KMS-11 (cell line): ENCODE data around the gene FANCI.

Source experiments
- H2AFZ ChIP-seq: fragments of 200-600 bp; sonication (generic); 2 replicates; pipeline ENCODE4 v1.6.1; 2016; ENCODE audit warnings: antibody characterized with exemption, mixed run types, low read depth
- H3K27ac ChIP-seq: fragments of 200-600 bp; sonication (generic); 2 replicates; pipeline ENCODE4 v1.6.1; 2016; ENCODE audit warnings: mild to moderate bottlenecking, mixed run types
- H3K27me3 ChIP-seq: fragments of 200-600 bp; sonication (generic); 2 replicates; pipeline ENCODE4 v1.6.1; 2017; ENCODE audit warnings: mild to moderate bottlenecking, low read depth, mixed run types, moderate library complexity; ENCODE audit not compliant: insufficient read depth
- H3K36me3 ChIP-seq: fragments of 200-600 bp; sonication (generic); 2 replicates; pipeline ENCODE4 v1.6.1; 2017; ENCODE audit warnings: mild to moderate bottlenecking, mixed run types; ENCODE audit not compliant: insufficient read depth
- H3K4me1 ChIP-seq: fragments of 200-600 bp; sonication (generic); 2 replicates; pipeline ENCODE4 v1.6.1; 2016; ENCODE audit warnings: mild to moderate bottlenecking, low read depth, mixed run types; ENCODE audit not compliant: poor library complexity, severe bottlenecking
- H3K4me2 ChIP-seq: fragments of 200-600 bp; sonication (generic); 2 replicates; pipeline ENCODE4 v1.7.0; 2016; ENCODE audit warnings: mild to moderate bottlenecking, mixed run types
- H3K4me3 ChIP-seq: fragments of 200-600 bp; sonication (generic); IDR thresholded peaks from 2 replicates; pipeline ENCODE4 v1.6.1; 2017; ENCODE audit warnings: low read depth, low read length, mixed read lengths; ENCODE audit not compliant: insufficient read depth
- H3K79me2 ChIP-seq: fragments of 200-600 bp; sonication (generic); 2 replicates; pipeline ENCODE4 v1.6.1; 2016; ENCODE audit warnings: low read depth, mixed run types; ENCODE audit not compliant: insufficient read depth
- H3K9ac ChIP-seq: fragments of 200-600 bp; sonication (generic); 2 replicates; pipeline ENCODE4 v1.6.1; 2016; ENCODE audit warnings: mild to moderate bottlenecking, mixed run types
- H4K20me1 ChIP-seq: fragments of 200-600 bp; sonication (generic); 2 replicates; pipeline ENCODE4 v1.6.1; 2016; ENCODE audit warnings: mild to moderate bottlenecking, mixed run types; ENCODE audit not compliant: insufficient read depth
- CTCF ChIP-seq: fragments of 200-600 bp; sonication (generic); conservative IDR thresholded peaks from 2 replicates; pipeline ENCODE4 v1.6.1; 2017; ENCODE audit warnings: low read depth, mild to moderate bottlenecking, antibody characterized with exemption, low read length, moderate library complexity, mixed read lengths

Gene FANCI

DNA sequence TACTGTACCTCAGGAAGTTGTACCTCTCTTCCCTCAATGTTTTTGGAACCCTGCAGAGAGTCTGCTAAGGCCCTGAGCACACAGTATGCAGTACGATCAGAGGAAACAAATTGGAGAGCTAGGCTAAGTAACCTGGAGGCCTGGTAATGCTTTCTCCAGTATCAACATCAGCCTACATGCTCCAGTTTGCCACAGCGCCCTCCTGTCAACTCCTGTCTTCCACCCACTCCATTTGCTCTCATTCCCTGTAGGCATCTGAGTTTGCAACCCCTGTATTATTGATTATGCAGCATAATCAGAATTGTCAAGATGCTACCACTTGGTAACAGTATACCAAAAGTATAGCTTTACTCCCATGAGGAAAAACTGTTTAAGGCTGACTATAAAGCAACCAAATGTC lies 76.4 kb downstream of the FANCI start:
- Histone ChIP-seq H3K4me1 (no peaks in the 10 kb centered on the region), H4K20me1 (no peaks in the 10 kb centered on the region), H3K4me3 (no peak overlapping the region), H3K79me2 (no peaks in the 10 kb centered on the region), H2AFZ (no peak overlapping the region), H3K27me3 (no peaks in the 10 kb centered on the region), H3K27ac (no peak overlapping the region; the same call in 1 of the 2 replicates), H3K36me3 (peaks cover 12% of the 10 kb centered on the region; the same call in 1 of the 2 replicates), H3K9ac (no peak overlapping the region), H3K4me2 (no peak overlapping the region)
- no peak for TF ChIP-seq CTCF

GRCh38 chr15:89321521-89322410 lies 78.0 kb downstream of the FANCI start:
- Histone ChIP-seq H3K36me3 (no peaks in the 10 kb centered on the region; the same call in 1 of the 2 replicates), H2AFZ (no peak overlapping the region), H3K4me2 (no peak overlapping the region), H3K9ac (no peak overlapping the region), H3K79me2 (no peaks in the 10 kb centered on the region), H3K27ac (no peak overlapping the region), H3K4me1 (no peaks in the 10 kb centered on the region), H3K4me3 (no peak overlapping the region), H3K27me3 (no peaks in the 10 kb centered on the region), H4K20me1 (no peaks in the 10 kb centered on the region)
- no peak for TF ChIP-seq CTCF

DNA sequence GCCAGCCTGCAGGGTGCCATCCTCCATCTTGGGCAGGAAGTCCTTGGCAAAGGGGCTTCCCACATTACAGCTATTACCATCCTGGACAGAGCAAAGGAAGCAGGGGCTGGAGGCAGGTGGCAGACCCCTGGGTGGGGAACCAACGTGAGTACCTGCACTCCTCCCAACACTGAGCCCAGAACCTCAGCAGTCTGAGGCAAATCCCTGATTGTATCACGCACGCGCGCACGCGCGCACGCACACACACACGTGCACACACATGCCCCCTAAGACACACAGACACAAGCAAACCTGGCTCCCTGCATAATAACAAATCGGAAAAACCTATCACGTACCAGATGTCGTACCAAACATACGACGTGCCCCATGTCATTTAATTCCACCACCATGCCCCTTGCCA lies 79.0 kb downstream of the FANCI start:
- H3K9ac ChIP-seq = no peak overlapping the region
- H3K4me2 ChIP-seq = no peak overlapping the region
- H2AFZ ChIP-seq = no peak overlapping the region
- H3K4me3 ChIP-seq = no peak overlapping the region
- no peaks in the 10 kb centered on the region for H3K79me2 ChIP-seq
- no peaks in the 10 kb centered on the region for H3K27me3 ChIP-seq
- H3K27ac ChIP-seq = no peak overlapping the region
- no peak for TF ChIP-seq CTCF
- H3K36me3 ChIP-seq = peaks cover 6% of the 10 kb centered on the region; the same call in 1 of the 2 replicates
- H3K4me1 ChIP-seq = no peaks in the 10 kb centered on the region
- H4K20me1 ChIP-seq = no peaks in the 10 kb centered on the region

GRCh38 chr15:89323825-89324224 lies 80.0 kb downstream of the FANCI start:
- H3K9ac ChIP-seq = no peak overlapping the region
- H3K4me2 ChIP-seq = no peak overlapping the region
- no peaks in the 10 kb centered on the region for H3K4me1 ChIP-seq
- H3K4me3 ChIP-seq = no peak overlapping the region
- no peak overlapping the region for H3K27ac ChIP-seq
- H3K27me3 ChIP-seq = no peaks in the 10 kb centered on the region
- no peaks in the 10 kb centered on the region for H3K79me2 ChIP-seq
- H4K20me1 ChIP-seq = no peaks in the 10 kb centered on the region
- no peak overlapping the region for H2AFZ ChIP-seq
- no peak for TF ChIP-seq CTCF
- peaks cover 6% of the 10 kb centered on the region; the same call in 1 of the 2 replicates for H3K36me3 ChIP-seq
